BLaER1 (cell line): ENCODE measurements around the gene SLC2A9.

Experiments used
- H3K27ac ChIP-seq: shearing (Covaris generic); formaldehyde crosslinking; 2 replicates; pipeline ENCODE4 v1.8.1; 2022
- H3K27me3 ChIP-seq: shearing (Covaris generic); formaldehyde crosslinking; 2 replicates; pipeline ENCODE4 v1.8.1; 2022
- H3K36me3 ChIP-seq: shearing (Covaris generic); formaldehyde crosslinking; 2 replicates; pipeline ENCODE4 v1.8.1; 2022
- H3K4me1 ChIP-seq: shearing (Covaris generic); formaldehyde crosslinking; 2 replicates; pipeline ENCODE4 v1.8.1; 2022
- H3K4me2 ChIP-seq: shearing (Covaris generic); formaldehyde crosslinking; 2 replicates; pipeline ENCODE4 v1.8.1; 2022
- H3K4me3 ChIP-seq: shearing (Covaris generic); formaldehyde crosslinking; 2 replicates; pipeline ENCODE4 v1.8.1; 2022
- H3K9ac ChIP-seq: shearing (Covaris generic); formaldehyde crosslinking; 2 replicates; pipeline ENCODE4 v1.8.1; 2022
- H3K9me3 ChIP-seq: shearing (Covaris generic); formaldehyde crosslinking; 2 replicates; pipeline ENCODE4 v1.8.1; 2022
- H4K20me1 ChIP-seq: shearing (Covaris generic); formaldehyde crosslinking; 2 replicates; pipeline ENCODE4 v1.8.1; 2022
- Cebpa-rat ChIP-seq: shearing (Covaris generic); IDR thresholded peaks from 2 replicates; pipeline ENCODE4 v1.8.1; 2022

The SLC2A9 gene

GRCh38 chr4:9891740-9892139, 129.6 kb downstream of the SLC2A9 start:
- Histone ChIP-seq H3K4me2 (no peak overlapping the region), H3K27me3 (no peaks in the 10 kb centered on the region)

GRCh38 chr4:9891056-9891455, 130.2 kb downstream of the SLC2A9 start:
- Histone ChIP-seq H3K4me3 (no peak overlapping the region), H3K4me2 (no peak overlapping the region), H4K20me1 (no peaks in the 10 kb centered on the region), H3K4me1 (no peaks in the 10 kb centered on the region), H3K9me3 (no peaks in the 10 kb centered on the region), H3K9ac (no peak overlapping the region), H3K27ac (no peak overlapping the region), H3K36me3 (no peaks in the 10 kb centered on the region), H3K27me3 (no peaks in the 10 kb centered on the region)
- TF ChIP-seq Cebpa-rat = no peak

More at GRCh38 chr4:9891740-9892139, 129.6 kb downstream of the SLC2A9 start:
- no peak overlapping the region for H3K9ac ChIP-seq
- no peaks in the 10 kb centered on the region for H4K20me1 ChIP-seq
- no peaks in the 10 kb centered on the region for H3K4me1 ChIP-seq
- no peaks in the 10 kb centered on the region for H3K9me3 ChIP-seq
- H3K36me3 ChIP-seq = no peaks in the 10 kb centered on the region
- no peak for TF ChIP-seq Cebpa-rat
- H3K4me3 ChIP-seq = no peak overlapping the region
- no peak overlapping the region for H3K27ac ChIP-seq

GRCh38 chr4:9889306-9889705, 132.0 kb downstream of the SLC2A9 start:
- no peak for TF ChIP-seq Cebpa-rat

GRCh38 chr4:9885958-9886357, 135.3 kb downstream of the SLC2A9 start:
- no peak overlapping the region for H3K4me2 ChIP-seq
- no peak for TF ChIP-seq Cebpa-rat
- H3K9ac ChIP-seq = no peak overlapping the region
- no peaks in the 10 kb centered on the region for H3K4me1 ChIP-seq
- H3K36me3 ChIP-seq = no peaks in the 10 kb centered on the region
- no peaks in the 10 kb centered on the region for H3K27me3 ChIP-seq
- no peaks in the 10 kb centered on the region for H3K9me3 ChIP-seq
- no peaks in the 10 kb centered on the region for H4K20me1 ChIP-seq
- no peak overlapping the region for H3K27ac ChIP-seq
- H3K4me3 ChIP-seq = no peak overlapping the region

More at GRCh38 chr4:9889306-9889705, 132.0 kb downstream of the SLC2A9 start:
- Histone ChIP-seq H3K4me2 (no peak overlapping the region), H3K4me3 (no peak overlapping the region), H3K4me1 (no peaks in the 10 kb centered on the region), H4K20me1 (no peaks in the 10 kb centered on the region), H3K9me3 (no peaks in the 10 kb centered on the region), H3K36me3 (no peaks in the 10 kb centered on the region), H3K27ac (no peak overlapping the region), H3K9ac (no peak overlapping the region), H3K27me3 (no peaks in the 10 kb centered on the region)

GRCh38 chr4:9880406-9881197, 140.7 kb downstream of the SLC2A9 start:
- no peaks in the 10 kb centered on the region for H3K27me3 ChIP-seq
- no peaks in the 10 kb centered on the region for H3K9me3 ChIP-seq
- no peaks in the 10 kb centered on the region for H3K36me3 ChIP-seq
- H3K27ac ChIP-seq = no peak overlapping the region
- H4K20me1 ChIP-seq = no peaks in the 10 kb centered on the region
- H3K4me3 ChIP-seq = no peak overlapping the region
- TF ChIP-seq Cebpa-rat = no peak
- no peak overlapping the region for H3K4me2 ChIP-seq
- no peak overlapping the region for H3K9ac ChIP-seq
- H3K4me1 ChIP-seq = peaks cover 8% of the 10 kb centered on the region

GRCh38 chr4:9877123-9877522, 144.2 kb downstream of the SLC2A9 start:
- no peaks in the 10 kb centered on the region for H3K9me3 ChIP-seq
- H3K9ac ChIP-seq = no peak overlapping the region
- no peak overlapping the region for H3K27ac ChIP-seq
- no peak for TF ChIP-seq Cebpa-rat
- H3K4me3 ChIP-seq = no peak overlapping the region
- no peak overlapping the region for H3K4me2 ChIP-seq
- no peaks in the 10 kb centered on the region for H3K27me3 ChIP-seq
- H3K4me1 ChIP-seq = peaks cover 12% of the 10 kb centered on the region
- H4K20me1 ChIP-seq = no peaks in the 10 kb centered on the region
- no peaks in the 10 kb centered on the region for H3K36me3 ChIP-seq

GRCh38 chr4:9875516-9875915, 145.8 kb downstream of the SLC2A9 start:
- Histone ChIP-seq H3K27me3 (no peaks in the 10 kb centered on the region), H3K27ac (no peak overlapping the region), H3K9ac (no peak overlapping the region), H3K36me3 (no peaks in the 10 kb centered on the region), H4K20me1 (no peaks in the 10 kb centered on the region), H3K4me2 (peak overlapping the region; percentile 49), H3K9me3 (no peaks in the 10 kb centered on the region), H3K4me1 (peaks cover 12% of the 10 kb centered on the region), H3K4me3 (no peak overlapping the region)
- TF ChIP-seq Cebpa-rat = no peak

GRCh38 chr4:9874385-9874784, 146.9 kb downstream of the SLC2A9 start:
- Histone ChIP-seq H3K36me3 (no peaks in the 10 kb centered on the region), H3K4me1 (peaks cover 12% of the 10 kb centered on the region), H3K4me2 (no peak overlapping the region), H3K4me3 (no peak overlapping the region), H3K9me3 (no peaks in the 10 kb centered on the region), H3K9ac (no peak overlapping the region), H4K20me1 (no peaks in the 10 kb centered on the region), H3K27me3 (no peaks in the 10 kb centered on the region), H3K27ac (no peak overlapping the region)
- no peak for TF ChIP-seq Cebpa-rat

GRCh38 chr4:9870165-9870790, 151.0 kb downstream of the SLC2A9 start:
- H3K4me2 ChIP-seq = no peak overlapping the region
- peaks cover under 1% of the 10 kb centered on the region; the same call in 1 of the 2 replicates for H3K4me1 ChIP-seq
- no peak overlapping the region for H3K27ac ChIP-seq
- H3K27me3 ChIP-seq = no peaks in the 10 kb centered on the region
- no peaks in the 10 kb centered on the region for H4K20me1 ChIP-seq
- no peaks in the 10 kb centered on the region for H3K9me3 ChIP-seq
- H3K4me3 ChIP-seq = no peak overlapping the region
- H3K36me3 ChIP-seq = no peaks in the 10 kb centered on the region
- no peak overlapping the region for H3K9ac ChIP-seq
- no peak for TF ChIP-seq Cebpa-rat

- Histone ChIP-seq H3K27me3 (no peaks in the 10 kb centered on the region), H3K4me2 (no peak overlapping the region), H3K4me1 (no peaks in the 10 kb centered on the region), H3K9me3 (no peaks in the 10 kb centered on the region), H3K27ac (no peak overlapping the region), H4K20me1 (no peaks in the 10 kb centered on the region), H3K4me3 (no peak overlapping the region), H3K9ac (no peak overlapping the region), H3K36me3 (no peaks in the 10 kb centered on the region)
- no peak for TF ChIP-seq Cebpa-rat
Measured at GRCh38 chr4:9867751-9868425, 153.4 kb downstream of the SLC2A9 start.
